GM23248 (cell line): ENCODE measurements around the gene MED6. TPM values are rescaled to one million over a fixed set of nuclear protein-coding genes. Genes with fewer than 3 reads are reported as not detected.

Source experiments
- DNase-seq: peaks from one replicate; pipeline ENCODE4 v3.0.0-alpha.2; 2015
- H2AFZ ChIP-seq: fragments of 200-600 bp; sonication (generic); 2 replicates; pipeline ENCODE4 v1.6.1; 2016; ENCODE audit warnings: antibody characterized with exemption
- H3F3A ChIP-seq: fragments of 200-600 bp; sonication (generic); 2 replicates; pipeline ENCODE4 v1.6.1; 2016; ENCODE audit warnings: mild to moderate bottlenecking, antibody characterized with exemption, mixed run types; ENCODE audit not compliant: insufficient read depth
- H3K27ac ChIP-seq: fragments of 200-600 bp; sonication (generic); 2 replicates; pipeline ENCODE4 v1.5.1; 2016; ENCODE audit warnings: mild to moderate bottlenecking
- H3K27me3 ChIP-seq: fragments of 200-600 bp; sonication (generic); replicated peaks from 2 replicates; pipeline ENCODE4 v1.6.1; 2016; ENCODE audit warnings: mild to moderate bottlenecking; ENCODE audit not compliant: insufficient read depth
- H3K36me3 ChIP-seq: fragments of 200-600 bp; sonication (generic); 2 replicates; pipeline ENCODE4 v1.6.1; 2016; ENCODE audit warnings: low read depth, mild to moderate bottlenecking
- H3K4me1 ChIP-seq: fragments of 200-600 bp; sonication (generic); 2 replicates; pipeline ENCODE4 v1.6.1; 2016; ENCODE audit warnings: mild to moderate bottlenecking; ENCODE audit not compliant: insufficient read depth
- H3K4me2 ChIP-seq: fragments of 200-600 bp; sonication (generic); one replicate; pipeline ENCODE4 v1.6.1; 2016; ENCODE audit warnings: mild to moderate bottlenecking; ENCODE audit not compliant: unreplicated experiment
- H3K4me3 ChIP-seq: fragments of 200-600 bp; sonication (generic); 2 replicates; pipeline ENCODE4 v1.5.1; 2016; ENCODE audit warnings: mild to moderate bottlenecking
- H3K79me2 ChIP-seq: fragments of 200-600 bp; sonication (generic); 2 replicates; pipeline ENCODE4 v1.6.1; 2016; ENCODE audit warnings: mild to moderate bottlenecking; ENCODE audit not compliant: insufficient read depth
- H3K9ac ChIP-seq: fragments of 200-600 bp; sonication (generic); 2 replicates; pipeline ENCODE4 v1.6.1; 2016; ENCODE audit warnings: mild to moderate bottlenecking
- H3K9me2 ChIP-seq: fragments of 200-600 bp; sonication (generic); 2 replicates; pipeline ENCODE4 v1.6.1; 2016; ENCODE audit warnings: mixed run types, mild to moderate bottlenecking, moderate library complexity; ENCODE audit not compliant: insufficient read depth
- H3K9me3 ChIP-seq: fragments of 200-600 bp; sonication (generic); one replicate; pipeline ENCODE4 v1.6.1; 2017; ENCODE audit warnings: low read depth
- H4K20me1 ChIP-seq: fragments of 200-600 bp; sonication (generic); 2 replicates; pipeline ENCODE4 v1.6.0; 2016; ENCODE audit not compliant: insufficient read depth
- EZH2 ChIP-seq: fragments of 200-600 bp; sonication (generic); IDR thresholded peaks from 2 replicates; pipeline ENCODE4 v1.6.1; 2018; ENCODE audit warnings: antibody characterized with exemption, mild to moderate bottlenecking; ENCODE audit not compliant: insufficient read depth, poor library complexity, severe bottlenecking
- EZH2phosphoT487 ChIP-seq: fragments of 200-600 bp; sonication (generic); IDR thresholded peaks from 2 replicates; pipeline ENCODE4 v1.6.1; 2018; ENCODE audit warnings: antibody characterized with exemption, moderate library complexity, mild to moderate bottlenecking, low read depth; ENCODE audit not compliant: insufficient read depth
- WGBS, 2 experiments: methylation state at CpG; one replicate each; pipeline ENCODE4 v1.1.6; 2015 to 2017; ENCODE audit warnings: low lambda C conversion rate in 2 of 2, low coverage in 1 of 2; ENCODE audit errors: missing lambda C conversion rate in 2 of 2; 5-methylcytosine and 5-hydroxymethylcytosine counted together
- in situ Hi-C: fragments of 300-500 bp; cut with MboI; formaldehyde crosslinking; loops from 2 replicates; pipeline ENCODE4 v1.15.0; 2020
- polyA plus RNA-seq: library from polyadenylated mRNA; unstranded; fragments of >200 nt; fragmentation: Nextera tagmentation; extraction: Ambion mirVana; gene quantifications from 2 replicates; pipeline ENCODE4 v1.2.1, GENCODE V29; 2016
- total RNA-seq: library from RNA; depleted of rRNA; stranded (reverse); fragments of >200 nt; shearing (Covaris generic); gene quantifications from 2 replicates; pipeline ENCODE4 v1.2.3, GENCODE V29; 2014

The MED6 gene
- total and polyA plus RNA-seq, 2 experiments from 2014 or later: 20.5 to 31.6 TPM

DNA sequence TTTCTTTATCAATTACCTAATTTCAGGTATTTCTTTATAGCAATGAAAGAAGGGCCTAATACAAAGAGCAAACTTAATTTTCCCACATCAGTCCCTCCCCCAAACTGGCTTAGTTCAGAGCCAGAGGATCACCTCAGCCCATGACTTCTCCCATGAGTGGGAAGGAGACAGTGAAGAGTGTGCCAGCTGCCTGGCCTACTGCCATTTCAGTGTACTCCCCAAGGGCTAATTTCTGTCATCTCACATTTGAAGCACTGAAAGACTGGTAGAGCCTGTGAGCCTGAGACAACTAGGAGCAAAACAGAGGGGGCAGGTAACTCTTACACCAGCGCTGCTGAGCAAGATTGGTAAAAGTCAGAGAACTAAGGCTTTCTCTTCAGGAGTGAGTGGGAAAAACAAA lies 36.6 kb downstream of the MED6 start:
- no peaks in the 10 kb centered on the region for H3K9me2 ChIP-seq
- no peaks in the 10 kb centered on the region; the same call in 1 of the 2 replicates for H3F3A ChIP-seq
- no peak overlapping the region for H3K9ac ChIP-seq
- no peak overlapping the region for H3K27ac ChIP-seq
- DNase-seq: no peak
- H3K36me3 ChIP-seq: 0 out of 2 replicates have a peak, but pooled peaks cover 9% of the 10 kb centered on the region
- no peaks in the 10 kb centered on the region for H4K20me1 ChIP-seq
- H3K4me1 ChIP-seq: no peaks in the 10 kb centered on the region
- 0 out of 2 replicates have a peak, but pooled peaks cover 4% of the 10 kb centered on the region for H3K79me2 ChIP-seq
- no peak overlapping the region for H2AFZ ChIP-seq
- H3K27me3 ChIP-seq: no peaks in the 10 kb centered on the region
- in situ Hi-C loops: no loop called here
- H3K4me2 ChIP-seq: no peak overlapping the region
- TF ChIP-seq EZH2phosphoT487: no peak
- TF ChIP-seq EZH2: no peak
- no peak overlapping the region for H3K4me3 ChIP-seq
- no peaks in the 10 kb centered on the region for H3K9me3 ChIP-seq
- WGBS, 2 experiments: 88 to 100% methylated on average over 1 of the region's 1 CpG

DNA sequence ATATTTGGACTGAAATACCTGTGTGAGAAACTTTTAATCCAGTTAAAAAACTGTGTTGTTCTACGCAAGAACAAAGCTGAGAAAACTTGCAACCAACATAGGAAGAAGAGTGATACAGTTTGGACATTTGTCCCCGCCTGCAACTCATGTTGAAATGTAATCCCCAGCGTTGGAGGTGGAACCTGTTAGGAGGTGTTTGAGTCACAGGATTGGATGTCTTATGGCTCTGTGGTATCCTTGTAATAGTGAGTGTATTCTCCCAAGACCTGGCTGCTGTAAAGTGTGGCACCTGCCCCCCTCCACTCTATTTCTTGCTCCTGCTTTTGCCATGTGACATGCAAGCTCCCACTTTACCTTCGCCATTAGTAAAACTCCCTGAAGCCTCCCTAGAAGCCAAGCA lies 37.0 kb downstream of the MED6 start:
- no peak overlapping the region for H3K4me2 ChIP-seq
- no peaks in the 10 kb centered on the region; the same call in 1 of the 2 replicates for H3F3A ChIP-seq
- no peak for TF ChIP-seq EZH2
- no peak for TF ChIP-seq EZH2phosphoT487
- no peak overlapping the region for H3K27ac ChIP-seq
- no peaks in the 10 kb centered on the region for H4K20me1 ChIP-seq
- no peaks in the 10 kb centered on the region for H3K9me3 ChIP-seq
- no peaks in the 10 kb centered on the region for H3K4me1 ChIP-seq
- H3K9me2 ChIP-seq: no peaks in the 10 kb centered on the region
- in situ Hi-C loops: no loop called here
- 0 out of 2 replicates have a peak, but pooled peaks cover 4% of the 10 kb centered on the region for H3K79me2 ChIP-seq
- no peak for DNase-seq
- no peak overlapping the region for H2AFZ ChIP-seq
- 0 out of 2 replicates have a peak, but pooled peaks cover 9% of the 10 kb centered on the region for H3K36me3 ChIP-seq
- whole genome bisulfite sequencing, 2 experiments: 94 to 99% methylated on average over 4 of the region's 4 CpGs
- no peak overlapping the region for H3K4me3 ChIP-seq
- no peak overlapping the region for H3K9ac ChIP-seq
- H3K27me3 ChIP-seq: no peaks in the 10 kb centered on the region

DNA sequence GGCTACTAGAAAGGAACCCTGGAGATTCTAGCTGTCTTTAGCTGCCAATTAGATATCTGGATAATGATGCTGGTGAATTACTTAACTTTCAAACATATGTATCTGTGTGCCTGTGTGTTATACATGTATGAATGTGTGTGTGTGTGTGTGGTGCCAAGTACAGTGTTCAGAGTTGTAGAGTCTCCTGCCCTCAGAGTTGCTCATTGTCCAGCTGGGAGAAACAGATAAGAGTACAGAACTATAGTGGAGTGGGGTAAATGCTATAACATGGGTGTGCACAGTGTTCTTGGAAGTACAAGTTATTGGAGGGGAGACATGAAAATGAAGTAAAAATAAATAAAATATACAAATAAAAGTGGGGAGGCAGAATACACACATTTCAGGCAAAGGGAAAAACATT lies 42.1 kb downstream of the MED6 start:
- Histone ChIP-seq H3K27me3 (no peaks in the 10 kb centered on the region), H3K4me2 (no peak overlapping the region), H3K79me2 (no peaks in the 10 kb centered on the region), H3K9ac (no peak overlapping the region), H3F3A (no peaks in the 10 kb centered on the region), H3K4me1 (no peaks in the 10 kb centered on the region), H3K27ac (no peak overlapping the region), H2AFZ (no peak overlapping the region), H3K9me2 (no peaks in the 10 kb centered on the region), H3K9me3 (no peaks in the 10 kb centered on the region), H4K20me1 (no peaks in the 10 kb centered on the region), H3K36me3 (0 out of 2 replicates have a peak, but pooled peaks cover 7% of the 10 kb centered on the region), H3K4me3 (no peak overlapping the region)
- in situ Hi-C loops: no loop called here
- TF ChIP-seq EZH2 (no peak), EZH2phosphoT487 (no peak)
- DNase-seq: no peak

DNA sequence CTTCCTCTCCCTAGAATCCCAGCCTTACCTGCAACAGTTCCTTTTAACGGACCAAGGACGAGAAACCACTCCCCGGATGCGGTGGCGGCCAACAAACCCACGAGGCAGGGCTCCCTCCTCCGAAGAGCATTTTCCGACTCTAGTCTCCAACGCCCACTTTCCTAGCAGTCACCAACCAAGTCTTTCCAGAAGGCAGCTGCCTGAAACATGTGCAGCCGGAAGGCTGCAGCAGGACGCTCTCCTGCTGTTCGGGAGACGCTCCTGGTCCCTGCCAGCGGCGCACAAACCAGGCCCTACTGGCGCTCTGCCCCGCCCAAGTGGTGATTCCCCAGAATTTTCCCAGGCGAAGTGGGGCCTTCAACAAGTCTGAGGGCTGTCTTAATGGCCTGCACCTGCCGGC lies 44.6 kb downstream of the MED6 start:
- H3K4me3 ChIP-seq: peak overlapping the region; percentile 48
- in situ Hi-C loops: no loop called here
- 12% methylated on average over 19 of the region's 19 CpGs for WGBS, 2 experiments
- H3K27ac ChIP-seq: no peak overlapping the region
- H3K9me3 ChIP-seq: no peaks in the 10 kb centered on the region
- H3K4me2 ChIP-seq: peak overlapping the region; percentile 72
- H2AFZ ChIP-seq: peak overlapping the region; percentile 71
- TF ChIP-seq EZH2phosphoT487: no peak
- no peak for TF ChIP-seq EZH2
- H3F3A ChIP-seq: no peaks in the 10 kb centered on the region
- H3K27me3 ChIP-seq: no peaks in the 10 kb centered on the region
- H3K9ac ChIP-seq: no peak overlapping the region
- no peaks in the 10 kb centered on the region for H3K4me1 ChIP-seq
- DNase-seq: peak; percentile 55
- H4K20me1 ChIP-seq: no peaks in the 10 kb centered on the region
- 0 out of 2 replicates have a peak, but pooled peaks cover 3% of the 10 kb centered on the region for H3K36me3 ChIP-seq
- H3K9me2 ChIP-seq: no peaks in the 10 kb centered on the region
- no peaks in the 10 kb centered on the region for H3K79me2 ChIP-seq

DNA sequence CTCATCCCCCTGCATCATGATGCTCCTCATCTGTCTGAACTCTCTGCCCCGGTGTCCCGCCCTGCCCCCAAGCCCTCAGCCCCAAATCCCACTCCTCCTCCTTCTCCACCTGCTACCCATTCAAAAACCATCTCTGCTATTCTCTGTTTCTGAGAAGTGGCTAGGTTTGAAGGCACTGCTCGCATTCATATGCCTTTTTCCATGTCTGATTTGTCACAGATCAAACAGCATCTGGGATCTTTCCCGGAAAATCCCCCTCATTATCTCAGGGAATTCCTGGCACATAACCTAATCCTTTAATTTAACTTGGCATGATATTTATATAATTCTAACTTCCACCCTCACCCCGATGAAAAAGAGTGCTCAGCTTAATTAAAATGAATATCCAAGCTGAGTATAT lies 62.4 kb downstream of the MED6 start:
- no peaks in the 10 kb centered on the region for H3K9me2 ChIP-seq
- H3K79me2 ChIP-seq: no peaks in the 10 kb centered on the region
- no peak overlapping the region for H2AFZ ChIP-seq
- no peak overlapping the region for H3K4me3 ChIP-seq
- in situ Hi-C loops: no loop called here
- DNase-seq: no peak
- H3K4me1 ChIP-seq: no peaks in the 10 kb centered on the region
- H3K36me3 ChIP-seq: no peaks in the 10 kb centered on the region
- H3K4me2 ChIP-seq: no peak overlapping the region
- H3K27ac ChIP-seq: no peak overlapping the region
- no peaks in the 10 kb centered on the region for H3F3A ChIP-seq
- no peak overlapping the region for H3K9ac ChIP-seq
- no peaks in the 10 kb centered on the region for H3K27me3 ChIP-seq
- TF ChIP-seq EZH2 (no peak), EZH2phosphoT487 (no peak)
- no peaks in the 10 kb centered on the region for H4K20me1 ChIP-seq
- H3K9me3 ChIP-seq: no peaks in the 10 kb centered on the region
- 92 to 95% methylated on average over 5 of the region's 5 CpGs for WGBS, 2 experiments
